DLD1 (cell line): ENCODE measurements around the gene INAVA.
"Not testable (repeated sequence)": the region's sequence is repeated elsewhere in the genome, so short reads cannot be mapped to it uniquely, and the experiment has no call there.

Source experiments
- in situ Hi-C: cut with HindIII; loops from 2 replicates; pipeline ENCODE4 v1.10.0; 2017; ENCODE audit warnings: low sequenced_read_pairs

Gene INAVA

GRCh38 chr1:200918006-200918405 lies 23.3 kb downstream of the INAVA start:
- in situ Hi-C loops, result no loop called here

GRCh38 chr1:200919386-200919785 lies 24.7 kb downstream of the INAVA start:
- in situ Hi-C loops, result no loop called here

DNA sequence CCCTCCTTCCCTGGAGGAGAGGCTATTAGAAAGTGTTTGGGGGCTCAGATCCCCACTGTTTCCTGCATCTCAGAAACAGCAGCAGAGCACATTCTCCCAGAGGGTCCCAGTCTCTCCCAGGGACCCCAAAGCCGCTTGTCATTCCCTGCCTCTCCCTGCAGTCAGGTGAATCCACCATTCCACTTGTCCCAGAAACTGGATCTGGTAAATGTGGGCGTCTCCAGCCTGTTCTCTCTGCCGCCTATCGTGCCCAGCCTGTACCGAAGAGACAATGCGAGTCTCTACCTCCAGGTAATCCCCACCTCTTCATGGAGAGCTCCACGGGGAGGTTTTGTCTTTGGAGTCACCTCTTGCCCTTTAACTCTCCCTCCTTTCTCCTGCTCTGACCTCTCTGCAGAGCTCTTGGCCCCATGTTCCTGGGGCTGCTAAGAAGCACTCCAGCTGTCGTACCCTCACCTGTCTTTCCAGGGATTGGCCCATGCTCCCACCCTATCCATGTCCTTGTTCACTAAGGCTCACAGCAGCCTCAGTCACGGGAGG lies 26.9 kb downstream of the INAVA start:
- in situ Hi-C loops, result no loop called here

DNA sequence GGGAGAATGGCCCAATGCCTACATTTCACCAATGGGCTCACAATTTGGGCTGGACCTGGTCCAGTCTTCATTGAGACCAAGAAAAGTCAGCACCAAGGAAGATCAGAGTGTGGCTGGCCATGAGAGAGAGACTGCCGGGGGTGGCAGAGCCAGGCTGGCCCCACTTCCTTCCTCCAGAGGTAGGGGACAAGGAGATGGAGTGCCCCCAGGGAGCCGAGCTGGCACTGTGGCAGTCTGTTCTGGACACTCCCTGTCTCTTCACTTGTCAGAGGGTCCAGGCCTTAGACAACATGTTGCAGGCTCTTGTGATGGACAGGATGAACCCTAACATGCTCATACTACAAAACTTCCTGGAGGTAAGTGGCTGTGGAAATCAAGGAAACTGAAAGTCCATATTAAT lies 27.7 kb downstream of the INAVA start:
- in situ Hi-C loops, result no loop called here

DNA sequence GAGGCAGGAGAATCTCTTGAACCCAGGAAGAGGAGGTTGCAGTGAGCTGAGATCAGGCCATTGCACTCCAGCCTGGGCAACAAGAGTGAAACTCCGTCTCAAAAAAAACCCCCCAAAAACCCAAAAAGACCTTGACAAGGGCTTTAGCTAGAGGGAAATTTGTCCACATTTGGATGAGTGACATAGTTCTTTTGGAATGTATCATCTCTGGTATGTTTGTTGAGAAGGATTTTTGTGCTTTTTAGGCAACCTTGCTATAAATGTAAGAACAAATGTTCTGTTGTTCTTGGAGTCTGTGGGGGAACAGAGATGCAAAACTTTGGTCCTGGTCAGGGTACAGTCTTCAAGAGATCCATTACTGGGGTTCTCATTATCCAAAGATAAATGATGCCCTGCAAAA lies 28.9 kb downstream of the INAVA start:
- in situ Hi-C loops, result no loop called here

- in situ Hi-C loops, result no loop called here
These were observed 31.1 kb downstream of the INAVA start for GRCh38 chr1:200925831-200926230.

DNA sequence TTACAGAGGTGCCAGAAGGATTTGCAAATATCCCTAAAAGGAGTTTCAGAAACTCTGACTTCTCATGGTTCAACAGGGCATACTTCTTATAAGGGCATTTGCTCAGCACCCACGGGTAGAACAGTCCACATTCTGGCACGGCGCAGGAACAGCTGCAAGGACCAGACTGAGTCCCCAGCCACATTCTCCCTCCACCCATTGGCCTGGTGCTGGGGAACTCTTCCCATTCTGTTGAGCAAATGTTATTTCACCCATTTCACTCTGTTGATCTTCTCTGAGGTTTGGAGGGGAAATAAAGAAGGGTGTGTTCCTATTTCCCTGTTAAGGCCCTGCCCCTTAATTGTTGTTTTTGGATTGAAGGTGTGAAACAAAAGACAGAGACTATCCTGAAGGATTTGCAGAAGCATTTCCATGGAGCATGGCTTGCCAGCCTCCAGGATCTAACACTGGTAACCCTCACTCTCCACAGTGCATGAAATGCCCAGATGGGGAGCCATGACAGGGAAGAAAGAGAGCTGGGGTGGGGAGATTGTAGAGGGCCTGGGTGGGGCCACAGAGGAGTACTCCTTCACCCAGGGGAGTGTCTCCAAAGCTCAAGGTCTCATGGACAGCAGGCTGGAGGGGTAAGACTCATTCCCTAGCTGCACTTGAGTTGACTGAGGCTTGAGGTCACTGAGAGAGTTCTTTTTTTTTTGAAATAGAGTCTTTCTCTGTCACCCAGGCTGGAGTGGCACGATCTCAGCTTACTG lies 35.0 kb downstream of the INAVA start:
- in situ Hi-C loops, result no loop called here

DNA sequence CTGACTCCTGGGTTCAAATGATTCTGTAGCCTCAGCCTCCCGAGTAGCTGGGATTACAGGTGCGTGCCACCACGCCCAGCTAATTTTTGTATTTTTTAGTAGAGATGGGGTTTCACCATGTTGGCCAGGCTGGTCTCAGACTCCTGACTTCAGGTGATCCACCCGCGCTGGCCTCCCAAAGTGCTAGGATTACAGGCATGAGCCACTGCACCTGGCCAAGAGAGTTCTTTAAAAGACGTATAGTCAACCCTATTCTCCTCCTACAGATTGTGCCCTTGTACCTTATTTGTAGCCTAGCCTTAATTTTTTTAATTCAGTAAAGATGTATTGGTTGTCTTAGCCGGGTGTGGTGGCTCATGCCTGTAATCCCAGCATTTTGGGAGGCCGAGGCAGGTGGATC lies 35.6 kb downstream of the INAVA start:
- in situ Hi-C loops, result not testable (repeated sequence)

GRCh38 chr1:200931776-200932175 lies 37.1 kb downstream of the INAVA start:
- in situ Hi-C loops, result no loop called here

DNA sequence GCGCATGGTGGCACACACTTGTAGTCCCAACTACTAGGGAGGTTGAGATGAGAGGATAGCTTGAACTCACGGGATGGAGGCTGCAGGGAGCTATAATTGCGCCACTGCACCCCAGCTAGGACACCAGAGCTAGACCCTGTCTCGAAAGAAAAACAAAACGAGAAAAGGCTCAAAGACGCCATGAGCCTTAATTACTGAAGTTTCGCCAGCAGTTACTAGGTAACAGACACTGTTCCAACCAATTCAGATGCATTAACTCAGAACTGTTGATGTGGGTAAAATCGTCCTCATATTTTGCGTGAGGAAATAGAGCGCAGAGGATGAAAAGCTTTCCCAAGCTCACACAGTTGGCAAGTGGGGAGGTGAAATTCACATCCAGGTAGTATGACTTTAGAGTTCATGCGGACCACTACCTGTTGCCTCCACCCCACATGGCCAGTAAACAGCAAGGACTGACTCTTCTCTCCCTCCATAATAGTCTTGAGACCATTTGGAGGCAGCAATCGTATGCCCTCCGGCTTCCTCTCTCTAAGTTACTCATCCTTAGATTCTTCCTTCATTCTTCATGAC lies 40.1 kb downstream of the INAVA start:
- in situ Hi-C loops, result no loop called here

GRCh38 chr1:200935286-200935962 lies 40.7 kb downstream of the INAVA start:
- in situ Hi-C loops, result not testable (repeated sequence)

GRCh38 chr1:200938955-200939354 lies 44.3 kb downstream of the INAVA start:
- in situ Hi-C loops, result no loop called here

DNA sequence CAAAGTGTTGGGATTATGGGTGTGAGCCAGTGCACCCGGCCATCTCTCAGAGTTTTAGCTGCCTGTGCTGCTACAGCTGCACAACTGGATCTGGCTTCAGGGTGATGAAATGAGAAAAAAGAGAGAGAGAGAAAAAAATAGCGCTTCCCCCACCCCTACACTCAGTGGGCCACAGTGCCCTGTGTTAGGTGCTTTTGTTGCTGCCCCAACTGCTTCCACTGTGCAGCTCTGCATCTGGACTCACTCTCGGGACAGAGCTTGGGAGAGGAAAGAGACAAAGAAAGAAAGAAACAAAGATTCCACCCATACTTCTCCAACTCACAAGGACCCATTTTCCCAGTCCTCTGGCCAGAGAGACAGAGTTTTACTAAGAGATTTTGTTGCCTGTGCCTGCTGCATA lies 50.4 kb downstream of the INAVA start:
- in situ Hi-C loops, result no loop called here

DNA sequence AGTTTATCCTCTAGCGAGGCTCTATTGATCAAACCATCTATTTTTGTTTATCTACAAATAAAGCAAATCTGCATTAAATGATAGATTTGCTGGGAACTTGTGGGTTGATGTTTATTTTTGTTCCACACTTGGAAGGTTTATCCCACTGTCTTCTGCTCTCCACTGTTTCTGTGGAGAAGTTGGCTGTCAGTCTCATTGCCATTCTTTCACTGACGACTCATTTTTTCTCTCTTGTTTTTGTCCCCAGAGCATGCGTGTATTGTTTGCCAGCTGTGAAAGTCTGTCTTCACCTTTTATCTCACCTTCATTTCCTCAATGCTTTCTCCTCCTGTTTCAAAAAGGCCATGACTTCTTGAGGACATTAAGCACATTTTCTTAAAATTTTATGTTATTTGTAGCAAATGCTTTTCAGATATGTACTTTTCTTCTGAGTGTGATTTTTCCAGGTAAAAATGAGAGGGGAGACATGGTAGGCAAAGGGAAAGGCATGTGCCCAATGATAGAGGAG lies 52.4 kb downstream of the INAVA start:
- in situ Hi-C loops, result no loop called here

DNA sequence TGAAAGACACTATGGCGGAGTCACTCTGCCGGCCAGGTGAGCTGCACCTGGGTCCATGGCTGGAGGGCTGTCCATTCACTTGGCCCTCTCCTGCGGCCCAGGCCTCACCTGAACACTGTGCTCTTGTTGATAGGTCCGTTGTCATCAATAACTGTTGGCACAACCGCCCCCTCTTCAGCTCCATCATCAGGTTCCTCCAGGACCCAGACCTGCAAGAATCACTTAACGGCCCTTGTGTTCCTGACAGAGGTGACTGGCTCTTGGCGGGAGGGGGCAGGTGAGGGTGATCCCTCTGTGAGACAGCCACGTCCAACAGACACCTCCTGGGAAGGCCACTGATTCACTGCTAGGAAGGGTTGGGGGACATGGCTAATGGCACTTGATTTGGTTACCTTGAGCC lies 54.9 kb downstream of the INAVA start:
- in situ Hi-C loops, result loop anchor here (25.0 kb wide), 1 partner anchor 337 kb away; the partner anchor contains the start of gene KIF14

GRCh38 chr1:200951016-200951415 lies 56.3 kb downstream of the INAVA start:
- in situ Hi-C loops, result loop anchor here (25.0 kb wide), 1 partner anchor 339 kb away; the partner anchor contains the start of gene KIF14

GRCh38 chr1:200954434-200954833 lies 59.7 kb downstream of the INAVA start:
- in situ Hi-C loops, result loop anchor here (25.0 kb wide), 1 partner anchor 342 kb away; the partner anchor contains the start of gene KIF14

DNA sequence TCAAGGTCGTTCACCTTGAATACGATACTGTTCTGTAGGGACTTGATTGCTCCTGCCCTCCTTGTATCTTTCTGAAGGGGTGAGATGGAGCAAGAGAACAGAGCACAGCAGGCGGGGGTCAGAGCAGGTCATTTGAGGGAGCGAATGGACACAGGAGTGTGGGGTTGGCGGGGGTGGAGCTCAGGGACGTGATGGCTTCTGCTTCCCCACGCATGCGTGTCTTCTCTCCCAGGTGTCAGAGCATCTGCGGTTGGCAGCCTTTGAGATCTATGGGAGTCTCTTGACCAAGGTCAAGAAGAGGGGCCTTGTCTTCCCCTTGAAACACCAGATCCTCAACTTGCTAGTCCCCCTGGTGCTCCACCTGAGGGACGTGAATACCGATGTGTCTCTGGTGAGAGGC lies 63.9 kb downstream of the INAVA start:
- in situ Hi-C loops, result loop anchor here (25.0 kb wide), 1 partner anchor 346 kb away; the partner anchor contains the start of gene KIF14

DNA sequence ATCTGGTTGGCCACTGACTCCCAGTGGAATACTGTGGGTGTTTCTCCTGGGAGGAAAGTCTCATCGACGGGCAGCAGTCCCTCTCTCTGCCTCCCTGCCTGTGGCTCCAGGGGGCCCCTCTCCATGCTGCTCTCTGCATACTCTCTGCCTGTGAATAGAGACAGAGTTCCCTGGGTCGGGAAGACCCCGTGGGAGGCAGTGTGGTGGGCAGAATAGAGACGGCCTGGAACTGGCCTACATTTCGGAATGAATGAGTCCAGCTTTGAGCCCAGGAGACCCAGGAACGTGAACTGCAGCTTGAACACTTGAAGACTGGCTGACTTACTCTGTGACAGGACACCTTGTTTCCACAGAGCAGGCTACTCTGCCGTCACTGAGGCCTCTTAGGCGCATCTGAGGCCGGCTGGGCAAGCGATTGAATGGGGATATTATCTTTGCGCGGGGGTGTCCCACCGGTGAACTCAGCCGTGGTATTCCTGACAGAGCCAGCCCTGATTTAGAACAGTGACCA lies 64.8 kb downstream of the INAVA start:
- in situ Hi-C loops, result loop anchor here (25.0 kb wide), 1 partner anchor 347 kb away; the partner anchor contains the start of gene KIF14

GRCh38 chr1:200960236-200960947 lies 65.7 kb downstream of the INAVA start:
- in situ Hi-C loops, result loop anchor here (25.0 kb wide), 1 partner anchor 348 kb away; the partner anchor contains the start of gene KIF14
